Measurements from ENCODE around the gene CTNNA1. TPM values are rescaled to one million over a fixed set of nuclear protein-coding genes. Genes with fewer than 3 reads are reported as not detected.

CTNNA1 gene
- total and polyA plus RNA-seq, 9 of the 15 experiments (the other 6 are each of a cell fraction or from before 2014, with no cell fraction given): 29.6 to 117 (median 89.1) TPM

DNA sequence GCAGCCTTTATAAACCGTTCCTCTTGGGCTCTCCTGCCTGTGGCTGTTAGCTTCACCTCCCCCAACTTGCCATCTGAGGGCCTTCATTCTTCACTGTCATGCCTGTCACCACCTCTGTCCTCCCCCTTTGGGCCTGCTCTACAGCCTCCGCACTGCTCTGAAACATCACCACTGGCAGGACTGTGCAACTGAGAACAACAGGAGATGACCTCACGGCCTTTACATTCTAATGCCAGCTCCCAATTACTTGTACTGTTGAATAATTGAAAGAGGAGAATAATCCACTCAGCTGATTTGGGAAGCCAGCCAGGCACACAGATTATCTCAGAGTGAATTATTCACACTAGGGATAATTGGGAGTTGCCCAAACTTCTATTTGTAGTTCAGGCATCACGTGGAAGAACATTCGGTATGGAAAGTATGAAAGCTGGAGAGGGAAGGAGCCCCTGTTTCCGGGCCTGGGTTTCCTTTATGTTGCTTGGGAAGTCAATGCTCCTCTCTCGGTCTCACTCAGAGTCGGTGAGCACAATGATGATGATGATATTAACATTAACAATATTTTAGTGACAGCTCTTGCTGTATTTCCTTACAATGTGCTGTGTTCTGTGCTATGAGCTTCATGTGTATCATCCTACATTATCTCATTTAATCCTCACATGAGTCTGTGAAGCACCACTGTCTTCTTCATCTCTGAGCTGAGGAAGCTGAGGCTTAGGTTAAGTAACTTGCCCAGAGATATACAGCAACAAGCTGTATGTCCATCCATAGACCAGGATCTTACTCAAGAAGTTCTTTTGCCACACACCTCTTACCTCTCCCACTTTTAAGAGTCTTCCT is 221.2 kb downstream of the CTNNA1 start (continued):
- TF ChIP-seq ASH1L (IDR thresholded peaks at IDR 0.05; ENCODE audit: borderline replicate concordance, low read depth, partially characterized antibody) (no peak), SIN3B (IDR thresholded peaks at IDR 0.05; ENCODE audit: low read depth) (no peak), SIN3A (IDR thresholded peaks at IDR 0.05; ENCODE audit: borderline replicate concordance in 2 of 2, control insufficient read depth in 1 of 2, low read depth in 2 of 2, low read length in 2 of 2) (no peak)
- TF ChIP-seq, protein P1, sequence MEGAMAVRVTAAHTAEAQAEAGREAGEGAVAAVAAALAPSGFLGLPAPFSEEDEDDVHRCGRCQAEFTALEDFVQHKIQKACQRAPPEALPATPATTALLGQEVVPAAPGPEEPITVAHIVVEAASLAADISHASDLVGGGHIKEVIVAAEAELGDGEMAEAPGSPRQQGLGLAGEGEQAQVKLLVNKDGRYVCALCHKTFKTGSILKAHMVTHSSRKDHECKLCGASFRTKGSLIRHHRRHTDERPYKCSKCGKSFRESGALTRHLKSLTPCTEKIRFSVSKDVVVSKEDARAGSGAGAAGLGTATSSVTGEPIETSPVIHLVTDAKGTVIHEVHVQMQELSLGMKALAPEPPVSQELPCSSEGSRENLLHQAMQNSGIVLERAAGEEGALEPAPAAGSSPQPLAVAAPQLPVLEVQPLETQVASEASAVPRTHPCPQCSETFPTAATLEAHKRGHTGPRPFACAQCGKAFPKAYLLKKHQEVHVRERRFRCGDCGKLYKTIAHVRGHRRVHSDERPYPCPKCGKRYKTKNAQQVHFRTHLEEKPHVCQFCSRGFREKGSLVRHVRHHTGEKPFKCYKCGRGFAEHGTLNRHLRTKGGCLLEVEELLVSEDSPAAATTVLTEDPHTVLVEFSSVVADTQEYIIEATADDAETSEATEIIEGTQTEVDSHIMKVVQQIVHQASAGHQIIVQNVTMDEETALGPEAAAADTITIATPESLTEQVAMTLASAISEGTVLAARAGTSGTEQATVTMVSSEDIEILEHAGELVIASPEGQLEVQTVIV (CRISPR knock-in tag; IDR thresholded peaks at IDR 0.05; ENCODE audit: borderline replicate concordance): no peak
- TF ChIP-seq, protein P2, sequence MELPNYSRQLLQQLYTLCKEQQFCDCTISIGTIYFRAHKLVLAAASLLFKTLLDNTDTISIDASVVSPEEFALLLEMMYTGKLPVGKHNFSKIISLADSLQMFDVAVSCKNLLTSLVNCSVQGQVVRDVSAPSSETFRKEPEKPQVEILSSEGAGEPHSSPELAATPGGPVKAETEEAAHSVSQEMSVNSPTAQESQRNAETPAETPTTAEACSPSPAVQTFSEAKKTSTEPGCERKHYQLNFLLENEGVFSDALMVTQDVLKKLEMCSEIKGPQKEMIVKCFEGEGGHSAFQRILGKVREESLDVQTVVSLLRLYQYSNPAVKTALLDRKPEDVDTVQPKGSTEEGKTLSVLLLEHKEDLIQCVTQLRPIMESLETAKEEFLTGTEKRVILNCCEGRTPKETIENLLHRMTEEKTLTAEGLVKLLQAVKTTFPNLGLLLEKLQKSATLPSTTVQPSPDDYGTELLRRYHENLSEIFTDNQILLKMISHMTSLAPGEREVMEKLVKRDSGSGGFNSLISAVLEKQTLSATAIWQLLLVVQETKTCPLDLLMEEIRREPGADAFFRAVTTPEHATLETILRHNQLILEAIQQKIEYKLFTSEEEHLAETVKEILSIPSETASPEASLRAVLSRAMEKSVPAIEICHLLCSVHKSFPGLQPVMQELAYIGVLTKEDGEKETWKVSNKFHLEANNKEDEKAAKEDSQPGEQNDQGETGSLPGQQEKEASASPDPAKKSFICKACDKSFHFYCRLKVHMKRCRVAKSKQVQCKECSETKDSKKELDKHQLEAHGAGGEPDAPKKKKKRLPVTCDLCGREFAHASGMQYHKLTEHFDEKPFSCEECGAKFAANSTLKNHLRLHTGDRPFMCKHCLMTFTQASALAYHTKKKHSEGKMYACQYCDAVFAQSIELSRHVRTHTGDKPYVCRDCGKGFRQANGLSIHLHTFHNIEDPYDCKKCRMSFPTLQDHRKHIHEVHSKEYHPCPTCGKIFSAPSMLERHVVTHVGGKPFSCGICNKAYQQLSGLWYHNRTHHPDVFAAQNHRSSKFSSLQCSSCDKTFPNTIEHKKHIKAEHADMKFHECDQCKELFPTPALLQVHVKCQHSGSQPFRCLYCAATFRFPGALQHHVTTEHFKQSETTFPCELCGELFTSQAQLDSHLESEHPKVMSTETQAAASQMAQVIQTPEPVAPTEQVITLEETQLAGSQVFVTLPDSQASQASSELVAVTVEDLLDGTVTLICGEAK (IDR thresholded peaks at IDR 0.05): no peak
- TF ChIP-seq, protein P2 (CRISPR knock-in tag; IDR thresholded peaks at IDR 0.05): no peak
- TF ChIP-seq, protein P3, sequence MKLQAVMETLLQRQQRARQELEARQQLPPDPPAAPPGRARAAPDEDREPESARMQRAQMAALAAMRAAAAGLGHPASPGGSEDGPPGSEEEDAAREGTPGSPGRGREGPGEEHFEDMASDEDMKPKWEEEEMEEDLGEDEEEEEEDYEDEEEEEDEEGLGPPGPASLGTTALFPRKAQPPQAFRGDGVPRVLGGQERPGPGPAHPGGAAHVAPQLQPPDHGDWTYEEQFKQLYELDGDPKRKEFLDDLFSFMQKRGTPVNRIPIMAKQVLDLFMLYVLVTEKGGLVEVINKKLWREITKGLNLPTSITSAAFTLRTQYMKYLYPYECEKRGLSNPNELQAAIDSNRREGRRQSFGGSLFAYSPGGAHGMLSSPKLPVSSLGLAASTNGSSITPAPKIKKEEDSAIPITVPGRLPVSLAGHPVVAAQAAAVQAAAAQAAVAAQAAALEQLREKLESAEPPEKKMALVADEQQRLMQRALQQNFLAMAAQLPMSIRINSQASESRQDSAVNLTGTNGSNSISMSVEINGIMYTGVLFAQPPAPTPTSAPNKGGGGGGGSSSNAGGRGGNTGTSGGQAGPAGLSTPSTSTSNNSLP (IDR thresholded peaks at IDR 0.05; ENCODE audit: borderline replicate concordance, low read depth, low read length): no peak

Measured in K562 (cell line).